Fibroblast of skin of abdomen (primary cell): ENCODE results near the gene EEF1B2.
"Not testable (repeated sequence)": the region's sequence is repeated elsewhere in the genome, so short reads cannot be mapped to it uniquely, and the experiment has no call there.

Experiments
- DNase-seq: peaks from one replicate; pipeline ENCODE4 v3.0.0-alpha.2; 2013

EEF1B2 gene

DNA sequence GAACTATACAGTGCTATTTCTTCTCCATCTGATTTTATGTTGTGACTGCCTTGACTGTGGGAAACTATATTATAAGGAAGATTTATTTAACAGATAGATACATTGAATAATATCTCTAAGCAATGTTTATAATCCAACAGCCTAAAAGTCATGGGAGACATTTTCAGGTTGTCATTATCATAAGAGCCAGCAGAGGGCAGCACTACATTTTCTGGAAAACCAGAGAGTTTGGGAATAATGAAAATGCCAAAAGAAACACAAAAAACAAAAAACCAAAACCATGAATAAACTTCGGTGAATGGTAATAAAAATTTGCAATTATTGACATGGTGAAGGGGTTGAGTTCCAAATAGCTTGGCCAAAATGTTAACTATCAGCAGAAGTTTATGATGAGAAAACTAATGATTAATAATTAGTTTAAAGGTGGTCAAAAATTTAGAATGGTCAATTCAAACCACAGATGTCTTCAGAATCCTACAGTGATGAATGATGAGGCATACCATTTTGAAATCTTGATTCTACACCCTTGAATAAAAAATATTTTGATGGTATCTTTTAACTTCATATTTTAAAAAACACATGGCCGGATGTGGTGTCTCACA, 4.7 kb downstream of the EEF1B2 start:
- DNase-seq: peak; percentile 38

DNA sequence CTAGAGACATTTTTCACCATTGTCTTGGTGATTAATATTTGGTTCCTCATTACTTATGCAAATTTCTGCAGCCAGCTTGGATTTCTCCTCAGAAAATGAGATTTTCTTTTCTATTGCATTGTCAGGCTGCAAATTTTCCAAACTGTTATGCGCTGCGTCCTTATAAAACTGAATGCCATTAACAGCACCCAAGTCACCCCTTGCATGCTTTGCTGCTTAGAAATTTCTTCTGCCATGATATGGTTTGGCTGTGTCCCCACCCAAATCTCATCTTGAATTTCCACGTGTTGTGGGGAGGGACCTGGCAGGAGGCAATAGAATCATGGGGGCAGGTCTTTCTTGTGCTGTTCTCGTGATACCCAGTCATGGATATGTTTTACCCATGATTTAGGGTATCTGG, 8.5 kb downstream of the EEF1B2 start:
- DNase-seq: not testable (repeated sequence)

DNA sequence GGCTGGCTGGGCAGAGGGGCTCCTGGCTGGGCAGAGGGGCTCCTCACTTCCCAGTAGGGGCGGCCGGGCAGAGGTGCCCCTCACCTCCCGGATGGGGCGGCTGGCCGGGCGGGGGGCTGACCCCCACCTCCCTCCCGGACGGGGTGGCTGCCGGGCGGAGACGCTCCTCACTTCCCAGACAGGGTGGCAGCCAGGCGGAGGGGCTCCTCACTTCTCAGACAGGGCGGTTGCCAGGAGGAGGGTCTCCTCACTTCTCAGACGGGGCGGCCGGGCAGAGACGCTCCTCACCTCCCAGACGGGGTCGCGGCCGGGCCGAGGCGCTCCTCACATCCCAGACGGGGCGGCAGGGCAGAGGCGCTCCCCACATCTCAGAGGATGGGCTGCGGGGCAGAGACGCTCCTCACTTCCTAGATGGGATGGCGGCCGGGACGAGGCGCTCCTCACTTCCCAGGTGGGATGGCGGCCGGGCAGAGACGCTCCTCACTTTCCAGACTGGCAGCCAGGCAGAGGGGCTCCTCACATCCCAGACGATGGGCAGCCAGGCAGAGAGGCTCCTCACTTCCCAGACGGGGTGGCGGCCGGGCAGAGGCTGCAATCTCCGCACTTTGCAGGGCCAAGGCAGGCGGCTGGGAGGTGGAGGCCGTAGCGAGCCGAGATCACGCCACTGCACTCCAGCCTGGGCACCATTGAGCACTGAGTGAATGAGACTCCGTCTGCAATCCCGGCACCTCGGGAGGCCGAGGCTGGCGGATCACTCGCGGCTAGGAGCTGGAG, 12.1 kb downstream of the EEF1B2 start:
- DNase-seq: not testable (repeated sequence)

DNA sequence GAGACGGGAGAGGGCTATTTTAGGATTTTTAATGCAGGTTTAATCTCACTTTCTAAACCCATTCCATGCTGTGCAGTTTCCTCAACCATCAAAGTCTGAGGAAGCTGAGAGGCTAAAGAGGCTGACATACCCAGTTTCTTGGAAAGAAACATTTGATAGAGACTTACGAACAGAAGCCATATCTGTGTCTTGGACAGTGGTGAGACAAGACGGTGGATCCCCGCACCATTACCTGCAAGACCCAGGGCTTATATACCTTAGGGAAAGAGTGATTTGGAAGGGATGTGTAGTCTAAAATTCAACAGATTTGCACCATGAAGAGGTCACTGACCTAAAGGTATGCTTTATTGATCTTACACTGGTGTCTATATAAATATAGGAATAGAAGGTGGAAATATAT, 13.5 kb downstream of the EEF1B2 start:
- DNase-seq: no peak

DNA sequence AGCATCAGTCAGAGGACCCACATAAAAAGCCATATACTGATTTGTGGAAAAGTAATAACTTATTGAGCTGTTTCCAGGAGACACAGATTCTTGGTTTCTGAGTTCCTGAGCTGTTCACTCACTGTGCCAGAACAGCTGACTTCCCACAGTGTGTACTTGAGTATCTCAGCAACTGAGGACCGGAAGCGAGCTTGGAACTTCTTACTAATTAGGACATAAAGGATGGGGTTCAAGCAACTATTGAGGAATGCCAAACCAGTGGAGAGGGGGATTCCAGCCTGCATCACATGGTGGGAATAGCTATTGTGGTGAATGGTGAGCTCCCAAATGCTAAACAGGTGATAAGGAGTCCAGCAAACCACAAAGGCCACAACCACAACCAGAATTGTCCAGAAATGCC, 16.4 kb downstream of the EEF1B2 start:
- no peak for DNase-seq

DNA sequence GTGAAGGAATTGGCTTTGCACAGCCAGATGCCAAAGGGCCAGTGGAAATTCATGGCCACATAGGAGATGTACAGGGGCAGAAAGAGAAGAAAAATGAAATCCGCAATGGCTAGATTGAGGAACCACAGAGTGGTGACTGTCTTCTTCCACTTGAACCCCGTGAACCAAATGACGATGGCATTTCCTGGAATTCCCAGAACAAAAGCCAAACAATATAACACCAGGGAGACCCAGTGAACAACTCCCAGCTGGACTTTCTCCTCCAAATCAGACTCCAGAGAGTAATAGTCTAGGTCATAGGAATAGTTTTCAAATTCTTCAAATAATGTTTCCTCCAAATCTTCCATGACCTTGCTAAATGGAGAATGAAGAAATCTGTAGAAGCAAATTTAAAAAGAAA, 17.2 kb downstream of the EEF1B2 start:
- no peak for DNase-seq

DNA sequence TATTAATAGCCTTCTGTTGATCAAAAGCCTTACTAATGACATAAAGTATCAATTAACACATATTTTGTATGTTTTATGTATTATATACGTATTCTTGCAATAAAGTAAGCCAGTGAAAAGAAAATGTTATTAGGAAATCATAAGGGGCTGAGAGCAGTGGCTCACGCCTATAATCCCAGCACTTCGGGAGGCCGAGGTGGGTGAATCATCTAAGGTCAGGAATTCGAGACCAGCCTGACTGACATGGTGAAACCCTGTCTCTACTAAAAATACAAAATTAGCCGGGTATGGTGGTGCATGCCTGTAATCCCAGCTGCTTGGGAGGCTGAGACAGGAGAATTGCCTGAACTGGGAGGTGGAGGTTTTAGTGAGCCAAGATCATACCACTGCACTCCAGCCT, 21.8 kb downstream of the EEF1B2 start:
- not testable (repeated sequence) for DNase-seq

DNA sequence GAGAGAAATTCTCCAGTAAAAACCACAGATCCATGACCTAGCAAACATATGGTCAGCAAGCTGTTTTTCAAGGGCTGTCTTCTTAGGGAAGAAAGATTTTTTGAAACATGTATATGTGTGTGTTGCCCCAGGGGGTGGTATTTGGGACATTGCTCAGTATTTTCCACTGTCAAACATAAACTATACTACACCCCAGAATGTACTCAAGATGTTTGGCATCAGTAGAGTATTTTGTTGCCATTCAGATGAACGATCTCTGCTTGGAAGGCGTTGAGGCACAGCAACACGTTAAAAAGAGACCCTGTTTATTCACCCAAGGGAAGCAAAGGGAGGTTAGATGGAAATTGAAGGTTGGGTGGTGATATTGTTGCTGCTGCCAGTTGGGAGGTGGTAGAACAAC, 30.0 kb downstream of the EEF1B2 start:
- DNase-seq: no peak

DNA sequence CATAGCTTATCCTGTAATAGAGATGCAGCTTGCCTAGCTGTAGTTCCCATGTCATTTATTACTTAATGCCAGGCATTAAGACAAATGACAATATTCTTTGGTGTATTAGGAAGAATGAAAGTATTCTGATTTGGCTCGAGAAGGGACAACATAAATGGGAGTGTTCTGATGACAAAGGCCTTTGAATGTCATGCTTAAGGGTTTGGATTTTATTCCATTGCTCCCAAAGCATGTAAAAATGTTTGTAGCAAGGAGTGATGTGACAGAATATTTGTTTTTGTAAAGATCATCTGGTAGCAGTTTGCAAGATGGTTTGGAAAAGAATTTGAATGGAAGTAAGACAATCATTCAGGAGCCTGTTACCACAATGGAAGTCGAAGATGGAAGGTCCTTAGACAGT, 30.4 kb downstream of the EEF1B2 start:
- no peak for DNase-seq

DNA sequence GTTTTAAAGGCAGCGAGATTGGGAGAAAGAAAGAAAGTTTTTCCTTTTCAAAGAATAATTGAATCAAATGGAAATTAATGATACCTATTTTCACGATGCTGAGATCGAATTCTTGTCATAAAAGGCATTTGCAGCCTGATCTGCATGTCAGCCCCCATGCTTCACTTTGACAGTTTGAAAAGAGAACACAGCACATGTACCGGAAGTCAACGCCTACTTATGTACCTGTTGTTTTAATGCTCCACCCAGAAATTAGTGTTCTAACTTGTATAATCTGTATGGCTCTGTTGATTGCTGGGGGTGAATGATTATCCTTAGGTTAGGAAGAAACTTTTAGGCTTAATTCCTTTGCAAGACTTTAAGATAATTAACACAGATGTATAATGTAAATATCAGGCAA, 31.0 kb downstream of the EEF1B2 start:
- no peak for DNase-seq

DNA sequence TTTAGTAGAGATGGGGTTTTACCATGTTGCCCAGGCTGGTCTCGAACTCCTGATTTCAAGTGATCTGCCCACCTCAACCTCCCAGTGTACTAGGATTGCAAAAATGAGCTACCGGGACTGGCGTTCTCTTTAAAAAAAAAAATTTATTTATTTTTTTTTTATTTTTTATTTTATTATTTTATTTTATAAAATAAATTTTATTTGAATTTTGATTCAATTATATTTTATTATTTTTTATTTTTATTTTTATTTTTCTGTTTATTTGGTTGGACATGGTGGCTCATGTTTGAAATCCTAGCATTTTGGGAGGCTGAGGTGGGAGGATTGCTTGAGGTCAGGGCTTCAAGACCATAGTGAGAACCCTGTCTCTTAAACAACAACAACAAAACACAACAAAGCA, 32.5 kb downstream of the EEF1B2 start:
- no peak for DNase-seq

DNA sequence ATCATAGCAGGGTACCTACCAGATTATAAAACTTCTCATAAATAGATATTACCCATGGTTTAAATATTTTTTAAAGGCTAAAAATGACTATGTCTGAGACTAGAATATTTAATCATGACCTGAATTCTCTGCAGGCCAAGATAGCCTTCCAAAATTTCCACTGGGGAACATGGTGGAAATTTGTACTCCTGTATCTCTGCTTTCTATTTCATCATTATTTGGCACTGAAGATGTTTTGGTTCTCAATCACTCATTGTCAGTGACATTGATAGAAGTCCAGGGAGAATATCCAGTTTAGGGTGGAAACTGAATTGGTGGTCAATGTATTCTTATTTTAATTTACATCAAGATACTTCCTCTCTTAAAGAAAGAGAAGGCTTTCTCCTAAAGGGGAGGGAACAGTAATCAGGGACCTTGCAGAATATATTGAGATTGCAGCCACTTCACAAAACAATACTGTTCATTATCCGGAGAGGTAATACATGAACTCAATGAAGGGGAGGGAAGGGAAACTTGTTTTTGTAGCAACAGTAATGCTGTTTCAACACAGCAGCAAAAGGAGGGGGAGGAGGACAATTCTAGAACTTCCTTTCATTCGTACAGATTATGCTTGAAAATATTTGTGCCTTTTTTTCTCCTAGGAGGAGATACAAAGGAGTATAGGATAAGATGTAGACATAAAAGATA, 34.1 kb downstream of the EEF1B2 start:
- no peak for DNase-seq

DNA sequence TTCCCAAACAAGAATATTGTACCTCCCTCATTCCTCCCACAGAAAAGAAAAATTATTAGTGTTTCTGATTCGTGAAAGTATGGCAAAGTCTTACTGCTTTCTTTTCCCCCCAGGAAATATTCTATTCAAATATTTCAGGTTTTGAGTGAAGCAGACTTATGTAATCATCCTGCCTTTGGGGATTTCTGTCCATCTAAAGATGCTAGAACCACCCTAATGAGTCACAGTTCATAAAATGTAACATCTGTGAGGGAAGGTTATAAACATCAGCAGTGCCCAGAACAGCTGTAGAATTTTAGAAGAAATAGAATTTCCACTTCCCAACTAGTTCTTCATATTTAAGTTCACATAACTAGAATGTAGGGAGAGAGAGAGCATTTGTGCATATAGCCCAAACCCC, 39.0 kb downstream of the EEF1B2 start:
- peak; percentile 21 for DNase-seq

DNA sequence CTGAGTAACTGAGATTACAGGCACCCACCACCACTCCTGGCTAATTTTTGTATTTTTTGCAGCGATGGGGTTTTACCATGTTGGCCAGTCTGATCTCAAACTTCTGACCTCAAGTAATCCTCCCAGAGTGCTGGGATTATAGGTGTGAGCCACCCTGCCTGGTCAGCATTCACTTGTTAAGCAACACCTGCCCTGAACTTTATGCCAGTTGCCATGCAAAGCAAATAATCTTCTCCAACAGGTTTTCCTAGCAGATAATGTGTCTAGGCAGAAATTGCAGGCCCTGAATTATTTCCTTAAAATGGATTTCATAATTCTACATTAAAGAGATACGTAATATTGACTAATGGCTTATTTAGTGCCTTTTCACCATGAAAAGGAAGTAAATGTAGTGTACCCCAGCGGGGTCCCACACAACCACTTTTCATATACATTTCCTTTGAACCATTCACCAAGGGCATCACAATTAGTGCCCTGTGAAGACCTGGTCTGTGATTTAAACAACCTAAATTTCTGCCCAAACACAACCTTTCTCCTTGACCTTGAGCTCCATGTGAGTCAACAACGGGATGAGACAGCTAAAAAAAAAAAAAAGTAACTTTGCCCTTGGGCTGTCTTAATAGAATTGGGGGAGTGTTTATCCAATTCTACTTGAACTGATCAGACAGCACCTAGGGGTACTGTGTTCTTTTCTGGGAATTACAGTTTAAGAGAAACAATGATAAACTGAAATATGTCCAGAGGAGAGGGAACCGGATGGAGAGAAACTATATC, 41.6 kb downstream of the EEF1B2 start:
- no peak for DNase-seq

DNA sequence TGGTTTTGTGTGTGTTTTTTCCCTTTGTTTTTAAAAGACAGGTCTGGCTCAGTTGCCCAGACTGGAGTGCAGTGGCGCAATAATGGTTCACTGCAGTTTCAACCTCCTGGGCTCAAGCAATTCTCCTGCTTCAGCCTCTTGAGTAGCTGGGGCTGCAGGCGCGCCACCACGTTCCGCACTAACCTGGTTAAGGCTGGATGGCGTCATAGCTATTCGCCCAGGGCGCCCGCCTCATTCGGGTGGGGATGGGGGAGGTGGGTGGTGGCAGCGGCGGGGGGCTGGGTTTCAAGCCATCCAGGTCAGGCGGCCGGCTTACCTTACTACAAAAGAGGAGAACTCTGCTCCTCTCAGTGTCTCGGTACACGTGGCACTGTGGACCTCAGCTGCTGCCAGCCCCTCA, 42.8 kb downstream of the EEF1B2 start:
- no peak for DNase-seq

DNA sequence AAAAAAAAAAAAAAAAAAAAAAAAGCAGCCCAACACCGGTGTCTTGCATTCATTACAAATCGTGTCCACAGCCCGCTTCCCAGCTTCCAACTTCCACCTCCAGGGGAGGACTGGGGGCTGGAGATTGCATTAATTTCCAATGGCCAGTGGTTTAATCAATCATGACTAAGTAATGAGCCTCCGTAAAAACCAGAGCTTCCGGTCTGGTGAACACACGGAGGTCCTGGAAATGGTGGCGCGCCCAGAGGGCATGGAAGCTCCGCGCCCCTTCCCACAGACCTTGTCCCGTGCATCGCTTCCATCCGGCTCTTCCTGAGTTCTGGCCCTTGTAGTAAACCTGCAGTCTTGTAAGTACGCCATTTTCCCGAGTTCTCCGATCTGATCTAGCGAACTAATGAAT, 43.6 kb downstream of the EEF1B2 start:
- no peak for DNase-seq

DNA sequence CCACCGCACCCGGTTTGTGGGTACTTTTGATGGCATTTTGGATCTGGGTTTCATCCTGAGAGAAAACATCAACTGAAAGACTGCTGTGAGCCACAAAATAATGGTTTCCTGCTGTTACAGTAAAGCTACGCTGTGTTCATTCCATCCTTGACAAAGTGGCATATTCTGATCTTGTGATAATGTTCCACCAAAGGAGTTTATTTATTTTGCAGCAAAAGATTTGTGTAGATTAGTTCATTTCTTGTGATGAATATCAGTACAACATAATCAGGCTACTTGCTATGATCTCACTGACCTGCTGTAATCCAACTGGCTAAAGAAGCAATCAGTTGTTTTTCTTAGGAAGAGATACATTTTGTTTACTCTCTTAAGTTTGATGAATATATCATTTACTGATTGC, 45.0 kb downstream of the EEF1B2 start:
- no peak for DNase-seq

DNA sequence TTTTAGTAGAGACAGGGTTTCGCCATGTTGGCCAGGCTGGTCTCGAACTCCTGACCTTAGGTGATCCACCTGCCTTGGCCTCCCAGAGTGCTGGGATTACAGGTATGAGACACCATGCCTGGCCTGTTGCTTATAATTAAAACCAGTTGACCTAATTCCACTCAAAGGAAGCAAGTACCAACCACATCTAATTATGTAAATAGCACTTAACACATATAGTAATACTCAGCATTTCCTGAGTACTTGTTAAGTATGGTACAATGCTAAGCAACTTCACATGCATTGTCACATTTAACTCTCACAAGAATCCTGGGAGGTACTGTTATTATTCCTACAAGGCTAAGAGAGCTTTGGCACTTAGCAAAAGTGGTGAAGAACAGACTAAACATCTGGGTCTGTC, 47.6 kb downstream of the EEF1B2 start:
- not testable (repeated sequence) for DNase-seq

DNA sequence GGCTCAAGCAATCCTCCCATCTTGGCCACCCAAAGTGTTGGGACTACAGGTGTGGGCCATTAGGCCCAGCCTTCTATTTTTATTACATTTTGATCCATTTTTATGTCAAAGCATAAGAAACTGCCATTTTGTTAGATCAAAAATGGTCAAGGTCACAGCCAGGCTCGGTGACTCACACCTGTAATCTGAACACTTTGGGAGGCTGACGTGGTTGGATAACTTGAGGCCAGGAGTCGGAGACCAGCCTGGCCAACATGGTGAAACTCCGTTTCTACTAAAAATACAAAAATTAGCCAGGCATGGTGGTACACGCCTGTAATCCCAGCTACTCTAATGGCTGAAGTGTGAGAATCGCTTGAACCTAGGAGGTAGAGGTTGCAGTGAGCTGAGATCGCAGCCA, 49.2 kb downstream of the EEF1B2 start:
- no peak for DNase-seq

DNA sequence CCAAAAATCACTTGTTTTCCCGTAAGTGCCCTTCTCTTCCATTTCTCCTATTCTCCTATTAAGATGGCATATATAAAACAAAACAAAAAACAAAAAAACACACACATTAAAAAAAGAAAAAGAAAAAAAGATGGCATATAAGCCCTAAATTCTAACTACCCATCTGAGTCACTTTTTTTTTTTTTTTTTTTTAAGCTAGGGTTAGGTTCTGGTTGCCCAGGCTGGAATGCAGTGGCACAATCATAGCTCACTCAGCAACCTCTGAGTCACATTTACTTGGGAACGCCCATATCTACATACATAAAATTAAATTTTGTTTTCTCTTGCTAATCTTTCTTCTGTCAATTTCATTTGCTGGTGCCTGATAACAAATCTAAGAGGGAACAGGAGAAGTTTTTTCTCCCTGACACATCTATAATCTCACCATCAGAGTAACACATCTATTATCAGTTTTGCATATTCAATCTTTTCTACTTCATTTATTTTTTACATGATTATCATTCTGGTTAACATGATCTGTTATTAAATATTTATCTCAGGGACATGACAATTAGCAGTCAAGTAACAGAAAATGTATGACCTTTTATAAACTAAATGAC, 52.1 kb downstream of the EEF1B2 start:
- DNase-seq: peak; percentile 44
